SK-N-SH treated with all-trans-retinoic acid at 6 μM for 48 hours (cell line): ENCODE results near the gene SDK1.

Source experiments
- ATAC-seq: fragments of 200-7000 bp; cut with Tn5 transposase; 3 replicates; pipeline ENCODE4 v1.9.1; 2020; ENCODE audit warnings: mild to moderate bottlenecking, moderate library complexity
- ARNTL ChIP-seq: fragments of 450-650 bp; formaldehyde crosslinking; IDR thresholded peaks from 2 replicates; pipeline ENCODE4 v1.5.0; 2020; ENCODE audit warnings: low read depth, mild to moderate bottlenecking, moderate library complexity, borderline replicate concordance
- CSDC2 ChIP-seq: fragments of 250-450 bp; sonication (Bioruptor Pico); IDR thresholded peaks from 2 replicates; pipeline ENCODE4 v1.5.0; 2020; ENCODE audit warnings: mild to moderate bottlenecking, moderate library complexity
- CSRNP3 ChIP-seq: fragments of 250-450 bp; sonication (Bioruptor Pico); IDR thresholded peaks from 2 replicates; pipeline ENCODE4 v1.5.1; 2021; ENCODE audit warnings: mild to moderate bottlenecking, moderate library complexity
- ESRRG ChIP-seq: fragments of 250-450 bp; sonication (Bioruptor Pico); IDR thresholded peaks from 2 replicates; pipeline ENCODE4 v1.6.1; 2021; ENCODE audit warnings: mild to moderate bottlenecking
- GLIS3 ChIP-seq: fragments of 250-450 bp; sonication (Bioruptor Pico); IDR thresholded peaks from 2 replicates; pipeline ENCODE4 v1.5.0; 2020; ENCODE audit warnings: mild to moderate bottlenecking, moderate library complexity
- OSR1 ChIP-seq: fragments of 250-450 bp; sonication (Bioruptor Pico); IDR thresholded peaks from 2 replicates; pipeline ENCODE4 v1.8.0; 2022; ENCODE audit warnings: moderate library complexity, mild to moderate bottlenecking, inconsistent platforms
- PPARA ChIP-seq: fragments of 250-450 bp; sonication (Bioruptor Pico); IDR thresholded peaks from 2 replicates; pipeline ENCODE4 v1.5.0; 2020; ENCODE audit warnings: mild to moderate bottlenecking, borderline replicate concordance
- RARB ChIP-seq: fragments of 250-450 bp; sonication (Bioruptor Pico); IDR thresholded peaks from 2 replicates; pipeline ENCODE4 v1.8.0; 2021; ENCODE audit warnings: mild to moderate bottlenecking, moderate library complexity
- SNAI2 ChIP-seq: fragments of 250-450 bp; sonication (Bioruptor Pico); IDR thresholded peaks from 2 replicates; pipeline ENCODE4 v1.5.0; 2020; ENCODE audit warnings: mild to moderate bottlenecking, moderate library complexity
- TCF4 ChIP-seq: fragments of 250-450 bp; sonication (Bioruptor Pico); IDR thresholded peaks from 2 replicates; pipeline ENCODE4 v1.8.0; 2021; ENCODE audit warnings: mild to moderate bottlenecking, moderate library complexity, borderline replicate concordance
- TOX ChIP-seq: fragments of 250-450 bp; sonication (Bioruptor Pico); IDR thresholded peaks from 2 replicates; pipeline ENCODE4 v1.8.0; 2021; ENCODE audit warnings: mild to moderate bottlenecking, moderate library complexity, borderline replicate concordance
- TSHZ2 ChIP-seq: fragments of 250-450 bp; sonication (Bioruptor Pico); IDR thresholded peaks from 2 replicates; pipeline ENCODE4 v1.5.0; 2020; ENCODE audit warnings: mild to moderate bottlenecking, moderate library complexity
- ZC3H10 ChIP-seq: fragments of 250-450 bp; sonication (Bioruptor Pico); IDR thresholded peaks from 2 replicates; pipeline ENCODE4 v1.5.1; 2021; ENCODE audit warnings: mild to moderate bottlenecking, moderate library complexity
- ZFP3 ChIP-seq: fragments of 250-450 bp; sonication (Bioruptor Pico); IDR thresholded peaks from 2 replicates; pipeline ENCODE4 v1.5.0; 2020; ENCODE audit warnings: mild to moderate bottlenecking, moderate library complexity
- ZFP30 ChIP-seq: fragments of 450-650 bp; formaldehyde crosslinking; IDR thresholded peaks from 2 replicates; pipeline ENCODE4 v1.5.0; 2022; ENCODE audit warnings: mild to moderate bottlenecking, moderate library complexity
- ZNF565 ChIP-seq: fragments of 450-650 bp; formaldehyde crosslinking; conservative IDR thresholded peaks from 2 replicates; pipeline ENCODE4 v1.5.0; 2020; ENCODE audit warnings: low read depth, mild to moderate bottlenecking, moderate library complexity
- ZNF70 ChIP-seq: fragments of 450-650 bp; formaldehyde crosslinking; IDR thresholded peaks from 2 replicates; pipeline ENCODE4 v1.5.0; 2020; ENCODE audit warnings: mild to moderate bottlenecking, moderate library complexity
- ZNF8 ChIP-seq: fragments of 450-650 bp; formaldehyde crosslinking; IDR thresholded peaks from 2 replicates; pipeline ENCODE4 v1.5.0; 2020; ENCODE audit warnings: mild to moderate bottlenecking, moderate library complexity
- TF ChIP-seq, protein P1 (sequence below): fragments of 250-450 bp; sonication (Bioruptor Pico); IDR thresholded peaks from 2 replicates; pipeline ENCODE4 v1.8.0; 2020; ENCODE audit warnings: mild to moderate bottlenecking, moderate library complexity, borderline replicate concordance
- TF ChIP-seq, protein P2 (sequence below): fragments of 250-450 bp; sonication (Bioruptor Pico); IDR thresholded peaks from 2 replicates; pipeline ENCODE4 v1.8.0; 2021; ENCODE audit warnings: low read depth, mild to moderate bottlenecking, moderate library complexity, borderline replicate concordance
- TF ChIP-seq, protein P3 (sequence below): fragments of 250-450 bp; sonication (Bioruptor Pico); IDR thresholded peaks from 2 replicates; pipeline ENCODE4 v1.5.1; 2020; ENCODE audit warnings: low read depth, mild to moderate bottlenecking, moderate library complexity

SDK1 gene

DNA sequence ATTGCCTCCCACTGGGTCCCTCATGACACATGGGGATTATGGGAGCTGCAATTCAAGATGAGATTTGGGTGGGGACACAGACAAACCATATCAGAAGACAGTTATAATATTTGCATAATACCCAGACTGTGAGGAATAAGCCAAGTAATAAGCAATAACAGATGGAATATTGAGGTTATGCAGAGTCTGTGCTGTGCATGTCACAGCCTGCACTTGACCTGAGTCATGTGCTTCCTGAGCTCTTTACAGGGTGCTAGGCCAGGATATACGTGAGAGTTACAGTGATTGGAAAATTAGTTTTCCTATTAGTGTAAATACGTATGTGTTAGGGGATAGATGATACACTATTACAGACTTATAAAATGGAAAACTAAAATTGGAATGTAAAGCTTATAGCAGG lies 288.7 kb downstream of the SDK1 start:
- no peak for ATAC-seq
- TF ChIP-seq ZNF70 (no peak), ZNF8 (CRISPR knock-in tag) (no peak), OSR1 (CRISPR knock-in tag) (no peak), CSRNP3 (CRISPR knock-in tag) (no peak), GLIS3 (CRISPR knock-in tag) (no peak), TCF4 (CRISPR knock-in tag) (no peak), ZFP3 (CRISPR knock-in tag) (no peak), ZFP30 (CRISPR knock-in tag) (no peak), ZC3H10 (CRISPR knock-in tag) (no peak), ARNTL (CRISPR knock-in tag) (no peak), PPARA (no peak), ZNF565 (CRISPR knock-in tag) (no peak), SNAI2 (CRISPR knock-in tag) (no peak), CSDC2 (CRISPR knock-in tag) (no peak), RARB (CRISPR knock-in tag) (no peak), TSHZ2 (CRISPR knock-in tag) (no peak)
- TF ChIP-seq, protein P1, sequence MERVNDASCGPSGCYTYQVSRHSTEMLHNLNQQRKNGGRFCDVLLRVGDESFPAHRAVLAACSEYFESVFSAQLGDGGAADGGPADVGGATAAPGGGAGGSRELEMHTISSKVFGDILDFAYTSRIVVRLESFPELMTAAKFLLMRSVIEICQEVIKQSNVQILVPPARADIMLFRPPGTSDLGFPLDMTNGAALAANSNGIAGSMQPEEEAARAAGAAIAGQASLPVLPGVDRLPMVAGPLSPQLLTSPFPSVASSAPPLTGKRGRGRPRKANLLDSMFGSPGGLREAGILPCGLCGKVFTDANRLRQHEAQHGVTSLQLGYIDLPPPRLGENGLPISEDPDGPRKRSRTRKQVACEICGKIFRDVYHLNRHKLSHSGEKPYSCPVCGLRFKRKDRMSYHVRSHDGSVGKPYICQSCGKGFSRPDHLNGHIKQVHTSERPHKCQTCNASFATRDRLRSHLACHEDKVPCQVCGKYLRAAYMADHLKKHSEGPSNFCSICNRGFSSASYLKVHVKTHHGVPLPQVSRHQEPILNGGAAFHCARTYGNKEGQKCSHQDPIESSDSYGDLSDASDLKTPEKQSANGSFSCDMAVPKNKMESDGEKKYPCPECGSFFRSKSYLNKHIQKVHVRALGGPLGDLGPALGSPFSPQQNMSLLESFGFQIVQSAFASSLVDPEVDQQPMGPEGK (CRISPR knock-in tag), result no peak
- TF ChIP-seq, protein P2, sequence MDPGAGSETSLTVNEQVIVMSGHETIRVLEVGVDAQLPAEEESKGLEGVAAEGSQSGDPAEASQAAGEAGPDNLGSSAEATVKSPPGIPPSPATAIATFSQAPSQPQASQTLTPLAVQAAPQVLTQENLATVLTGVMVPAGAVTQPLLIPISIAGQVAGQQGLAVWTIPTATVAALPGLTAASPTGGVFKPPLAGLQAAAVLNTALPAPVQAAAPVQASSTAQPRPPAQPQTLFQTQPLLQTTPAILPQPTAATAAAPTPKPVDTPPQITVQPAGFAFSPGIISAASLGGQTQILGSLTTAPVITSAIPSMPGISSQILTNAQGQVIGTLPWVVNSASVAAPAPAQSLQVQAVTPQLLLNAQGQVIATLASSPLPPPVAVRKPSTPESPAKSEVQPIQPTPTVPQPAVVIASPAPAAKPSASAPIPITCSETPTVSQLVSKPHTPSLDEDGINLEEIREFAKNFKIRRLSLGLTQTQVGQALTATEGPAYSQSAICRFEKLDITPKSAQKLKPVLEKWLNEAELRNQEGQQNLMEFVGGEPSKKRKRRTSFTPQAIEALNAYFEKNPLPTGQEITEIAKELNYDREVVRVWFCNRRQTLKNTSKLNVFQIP (CRISPR knock-in tag), result no peak
- TF ChIP-seq, protein P3, sequence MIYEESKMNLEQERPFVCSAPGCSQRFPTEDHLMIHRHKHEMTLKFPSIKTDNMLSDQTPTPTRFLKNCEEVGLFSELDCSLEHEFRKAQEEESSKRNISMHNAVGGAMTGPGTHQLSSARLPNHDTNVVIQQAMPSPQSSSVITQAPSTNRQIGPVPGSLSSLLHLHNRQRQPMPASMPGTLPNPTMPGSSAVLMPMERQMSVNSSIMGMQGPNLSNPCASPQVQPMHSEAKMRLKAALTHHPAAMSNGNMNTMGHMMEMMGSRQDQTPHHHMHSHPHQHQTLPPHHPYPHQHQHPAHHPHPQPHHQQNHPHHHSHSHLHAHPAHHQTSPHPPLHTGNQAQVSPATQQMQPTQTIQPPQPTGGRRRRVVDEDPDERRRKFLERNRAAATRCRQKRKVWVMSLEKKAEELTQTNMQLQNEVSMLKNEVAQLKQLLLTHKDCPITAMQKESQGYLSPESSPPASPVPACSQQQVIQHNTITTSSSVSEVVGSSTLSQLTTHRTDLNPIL (CRISPR knock-in tag), result no peak

GRCh38 chr7:3591219-3591618 lies 290.2 kb downstream of the SDK1 start:
- ATAC-seq, result no peak
- TF ChIP-seq, protein P3 (CRISPR knock-in tag), result no peak
- no peak for TF ChIP-seq ESRRG (CRISPR knock-in tag)
- TF ChIP-seq ZFP30 (CRISPR knock-in tag), result no peak
- no peak for TF ChIP-seq TOX (CRISPR knock-in tag)
- TF ChIP-seq TCF4 (CRISPR knock-in tag), result no peak
- TF ChIP-seq, protein P2 (CRISPR knock-in tag), result no peak
- no peak for TF ChIP-seq ZFP3 (CRISPR knock-in tag)
- no peak for TF ChIP-seq OSR1 (CRISPR knock-in tag)
